ENCODE data around the gene STXBP5L.
"Not testable (repeated sequence)": the region's sequence is repeated elsewhere in the genome, so short reads cannot be mapped to it uniquely, and the experiment has no call there.

STXBP5L gene

DNA sequence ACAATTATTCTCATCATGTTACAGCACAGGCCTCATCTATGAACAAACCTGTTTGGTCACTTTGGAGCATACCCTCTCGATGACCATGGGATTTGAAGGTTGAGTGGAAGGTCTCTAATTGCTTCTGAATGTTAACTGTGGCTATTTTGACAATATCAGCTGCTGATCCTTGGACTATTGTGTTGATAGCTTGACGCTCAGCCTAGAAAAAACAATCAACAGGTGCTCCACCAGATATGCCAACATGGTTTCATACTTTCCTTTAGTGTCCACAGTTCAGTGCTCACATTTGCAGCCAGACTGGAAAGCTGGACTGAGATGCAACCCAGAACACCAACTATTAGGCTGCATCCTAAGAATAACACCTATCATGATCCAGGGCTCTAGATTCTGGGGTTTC lies 528.1 kb downstream of the STXBP5L start:
- DNase-seq = no peak

DNA sequence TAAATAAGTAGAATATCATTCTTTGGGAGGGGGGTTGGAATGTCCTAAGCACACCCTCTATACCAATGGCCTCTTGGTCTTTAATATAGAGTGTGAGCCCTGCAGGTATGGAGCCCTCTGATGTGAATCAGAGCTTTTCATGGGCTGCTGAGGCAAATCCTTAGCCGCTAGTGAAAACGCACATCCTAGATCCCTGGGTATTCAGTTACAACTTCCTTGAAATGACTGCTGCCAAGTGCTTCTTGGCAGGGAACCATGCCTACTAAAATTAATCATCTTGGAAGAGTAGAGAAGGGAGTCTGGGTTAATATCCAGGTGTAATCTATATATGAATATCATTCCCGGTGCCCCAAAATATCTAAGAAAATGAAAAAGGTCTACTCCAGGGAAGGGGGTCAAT lies 528.6 kb downstream of the STXBP5L start:
- no peak for DNase-seq

DNA sequence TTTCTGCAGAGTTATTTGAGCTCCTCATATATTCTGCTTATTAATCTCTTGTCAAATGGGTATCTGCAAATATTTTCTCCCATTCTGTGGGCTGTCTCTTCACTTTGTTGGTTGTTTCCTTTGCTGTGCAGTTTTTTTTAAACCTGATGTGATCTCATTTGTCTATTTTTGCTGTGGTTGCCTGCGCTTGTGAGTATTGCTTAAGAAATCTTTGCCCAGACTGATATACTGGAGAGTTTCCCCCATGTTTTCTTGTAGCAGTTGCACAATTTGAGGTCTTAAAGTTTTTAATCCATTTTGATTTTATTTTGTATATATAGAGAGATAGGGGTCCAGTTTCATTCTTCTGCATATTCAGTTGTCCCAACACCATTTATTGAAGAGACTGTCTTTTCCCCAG lies 535.5 kb downstream of the STXBP5L start:
- DNase-seq = no peak

DNA sequence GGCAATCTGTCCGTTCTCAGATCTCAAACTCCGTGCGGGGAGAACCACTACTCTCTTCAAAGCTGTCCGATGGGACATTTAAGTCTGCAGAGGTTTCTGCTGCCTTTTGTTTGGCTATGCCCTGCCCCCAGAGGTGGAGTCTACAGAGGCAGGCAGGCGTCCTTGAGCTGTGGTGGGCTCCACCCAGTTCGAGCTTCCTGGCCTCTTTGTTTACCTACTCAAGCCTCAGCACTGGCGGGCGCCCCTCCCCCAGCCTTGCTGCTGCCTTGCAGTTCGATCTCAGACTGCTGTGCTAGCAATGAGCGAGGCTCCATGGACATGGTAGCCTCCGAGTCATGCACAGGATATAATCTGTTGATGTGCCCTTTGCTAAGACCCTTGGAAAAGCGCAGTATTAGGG lies 543.7 kb downstream of the STXBP5L start:
- DNase-seq = not testable (repeated sequence)

DNA sequence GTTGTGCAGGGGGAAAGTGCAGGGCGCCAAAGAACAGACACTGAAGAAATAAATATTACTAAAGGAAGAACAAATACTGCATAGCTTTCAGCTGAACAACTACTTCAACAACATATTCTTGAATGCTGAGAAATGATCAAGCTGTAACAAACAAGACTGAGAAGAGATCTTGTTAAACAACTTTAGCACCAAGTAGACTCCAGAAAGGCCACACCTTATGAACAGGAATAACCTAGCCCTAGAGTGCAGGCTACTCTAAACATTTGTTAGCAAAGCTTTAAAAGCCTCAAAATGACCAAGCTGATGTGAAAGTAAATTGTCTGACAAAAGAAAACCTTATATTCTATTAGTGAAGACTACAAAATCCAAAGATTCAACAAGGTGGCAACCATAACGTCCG lies 554.6 kb downstream of the STXBP5L start:
- no peak for DNase-seq

DNA sequence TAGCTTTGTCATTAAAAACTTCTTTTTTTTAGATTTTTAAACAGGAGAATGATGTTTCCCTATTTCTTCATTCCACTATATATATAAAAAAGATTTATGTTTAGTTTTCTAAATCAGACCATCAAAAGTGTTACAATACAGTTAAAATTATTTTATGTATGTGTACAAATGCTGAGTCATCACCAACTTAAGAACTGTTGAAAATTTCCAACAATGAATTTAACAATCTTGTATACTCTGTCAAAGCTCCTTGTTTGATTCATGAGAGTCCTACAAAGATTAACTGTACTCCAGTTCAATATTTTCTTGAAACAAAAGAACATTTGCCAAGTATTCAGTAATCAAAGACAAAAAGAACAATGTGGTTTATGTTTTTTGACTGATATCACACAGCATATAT lies 555.7 kb downstream of the STXBP5L start:
- DNase-seq = no peak

DNA sequence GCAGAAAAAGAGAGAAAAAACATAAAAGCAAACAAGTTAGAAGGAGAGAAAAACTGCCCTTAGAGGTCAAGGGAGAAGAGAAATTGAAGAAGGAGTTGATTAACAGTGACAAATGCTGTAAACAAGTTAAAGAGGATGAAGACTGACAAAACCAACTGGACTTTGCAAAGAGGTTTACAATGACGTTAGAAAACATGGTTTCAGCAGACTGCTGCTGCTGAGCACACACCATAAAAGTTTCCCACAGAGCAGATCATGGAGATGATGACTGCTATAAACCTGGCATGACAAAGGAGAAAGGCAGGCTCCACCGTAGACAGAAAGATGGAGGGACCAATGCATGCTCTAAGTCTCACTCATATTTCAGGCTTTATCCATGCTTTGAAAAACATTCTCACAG lies 559.1 kb downstream of the STXBP5L start:
- DNase-seq = no peak

DNA sequence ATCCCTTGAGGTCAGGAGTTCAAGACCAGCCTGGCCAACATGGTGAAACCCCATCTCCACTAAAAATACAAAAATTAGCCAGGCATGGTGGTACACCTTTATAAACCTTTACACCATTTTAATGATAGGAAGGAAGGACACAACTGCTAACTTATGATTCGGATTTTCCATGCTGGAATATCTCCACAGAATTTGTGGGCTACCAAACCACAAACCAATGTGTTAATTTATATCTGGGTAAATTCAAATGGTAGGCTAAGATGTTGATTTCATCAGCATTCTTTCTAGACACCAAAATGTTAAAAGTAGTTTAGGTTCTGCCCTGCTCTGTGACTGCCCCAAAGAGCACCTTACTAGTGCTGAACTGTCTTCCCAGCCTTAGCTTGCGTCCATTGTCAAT lies 565.0 kb downstream of the STXBP5L start:
- DNase-seq = no peak
